HG03558 (cell line): Measurements from ENCODE around the gene ANKS6.

Experiments used
- ATAC-seq: cut with Tn5 transposase; IDR thresholded peaks from one replicate; pipeline ENCODE4 v1.9.1; 2021; ENCODE audit warnings: moderate number of reproducible peaks; ENCODE audit not compliant: unreplicated experiment; ENCODE audit errors: extremely low read depth

ANKS6 gene

DNA sequence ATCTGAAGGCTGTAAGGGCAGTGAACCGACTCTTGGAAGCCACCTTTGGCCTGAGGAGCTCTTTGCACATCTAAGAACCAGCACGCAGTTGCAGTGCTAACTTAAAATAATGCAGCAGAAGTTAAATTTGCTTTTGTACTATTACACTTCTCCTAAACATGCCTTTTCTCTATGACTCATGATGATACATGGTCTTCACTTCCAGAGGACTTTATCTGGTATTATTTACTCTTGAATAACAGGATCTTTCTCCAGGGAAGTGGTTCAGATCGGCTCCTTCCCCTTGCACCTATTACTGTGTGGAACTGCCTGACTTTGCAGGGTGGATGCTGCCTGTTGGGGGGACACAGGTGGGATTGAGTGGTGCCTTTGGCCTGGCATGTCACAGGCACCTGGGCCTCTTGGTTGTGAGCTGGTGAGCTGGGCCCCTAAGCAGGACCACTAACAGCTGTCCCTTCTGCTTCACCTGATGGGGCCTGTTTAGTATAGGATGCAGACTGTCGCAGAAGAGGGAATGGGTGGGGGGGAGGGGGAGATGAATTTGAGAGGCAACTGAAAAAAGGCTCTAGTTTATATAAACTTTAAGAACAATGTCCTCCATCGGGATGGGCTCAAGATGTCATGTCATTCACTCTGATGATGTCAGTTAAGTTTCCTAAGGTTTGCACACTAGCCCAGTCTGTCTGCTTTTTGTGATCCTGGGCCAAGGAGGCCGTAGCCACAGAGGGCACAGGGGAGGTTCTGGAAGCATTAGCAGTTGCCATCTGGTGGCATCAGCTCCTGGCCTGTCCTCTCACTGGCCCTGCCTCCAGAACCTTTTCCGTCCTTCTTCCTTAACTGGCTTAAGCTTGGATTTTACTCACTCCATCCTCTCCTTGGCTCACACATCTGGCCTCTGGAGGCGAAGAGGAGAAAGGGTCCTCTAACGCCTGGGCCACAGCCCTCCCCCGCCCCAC is 53.8 kb downstream of the ANKS6 start:
- no peak for ATAC-seq

DNA sequence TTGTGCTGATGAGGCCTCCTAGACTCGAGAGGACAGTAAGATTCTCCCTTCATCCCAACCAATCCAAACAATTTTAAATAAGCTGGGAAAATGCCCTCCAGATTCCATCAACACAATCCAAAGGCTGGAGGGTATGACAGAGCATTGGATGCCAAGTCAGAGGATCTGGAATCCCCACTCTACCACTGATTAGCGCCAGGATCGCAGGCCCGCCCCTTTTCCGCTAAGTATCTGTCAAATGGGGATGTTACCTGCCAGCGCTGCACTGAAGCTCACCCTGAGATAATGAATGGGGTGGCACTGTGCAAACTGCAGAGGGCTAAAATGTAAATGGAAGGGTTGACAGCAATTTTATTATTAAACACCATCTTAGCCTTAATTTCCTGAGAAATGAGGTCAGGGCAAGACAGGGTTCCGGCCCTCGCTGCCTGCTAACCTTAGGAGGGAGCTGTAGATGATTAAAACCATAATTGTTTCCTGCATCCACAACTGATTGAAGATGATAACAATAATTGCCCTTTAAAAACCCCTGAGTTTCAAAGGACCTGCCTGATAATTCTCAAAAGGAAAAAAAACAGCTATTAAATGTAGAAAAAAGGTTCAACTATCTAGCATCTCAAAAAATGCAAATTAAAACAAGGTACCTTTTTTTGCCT is 56.0 kb downstream of the ANKS6 start:
- no peak for ATAC-seq

DNA sequence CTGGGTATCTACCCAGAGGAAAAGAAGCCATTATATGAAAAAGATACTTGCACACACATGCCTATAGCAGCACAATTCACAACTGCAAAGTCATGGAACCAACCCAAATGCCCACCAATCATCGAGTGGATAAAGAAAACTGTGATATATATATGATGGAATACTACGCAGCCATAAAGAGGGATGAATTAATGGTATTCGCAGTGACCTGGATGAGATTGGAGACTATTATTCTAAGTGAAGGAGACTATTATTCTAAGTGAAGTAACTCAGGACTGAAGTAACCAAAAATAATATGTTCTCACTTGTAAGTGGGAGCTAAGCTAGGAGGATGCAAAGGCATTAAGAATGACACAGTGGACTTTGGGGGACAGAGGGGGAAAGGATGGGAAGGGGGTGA is 57.6 kb downstream of the ANKS6 start:
- no peak for ATAC-seq

DNA sequence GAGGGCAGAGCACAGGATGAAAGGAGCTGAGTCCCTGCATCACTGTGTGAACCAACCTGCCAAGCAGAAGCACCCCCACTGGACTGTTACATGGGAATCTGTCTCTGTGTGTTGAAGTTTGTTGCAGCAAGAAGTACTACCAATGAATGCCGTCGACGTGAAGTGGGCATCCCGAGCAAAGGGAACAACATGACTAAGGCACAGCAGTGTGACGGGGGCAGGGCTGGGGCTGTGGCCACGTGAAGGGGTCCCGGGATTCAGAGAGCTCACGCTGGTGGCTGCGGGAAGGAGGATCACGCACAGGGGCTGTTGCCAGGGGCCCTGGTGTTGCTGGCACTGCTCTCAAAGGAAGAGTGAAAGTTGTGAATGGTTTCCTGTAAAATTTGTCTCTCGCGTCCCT is 60.1 kb downstream of the ANKS6 start:
- ATAC-seq = no peak

DNA sequence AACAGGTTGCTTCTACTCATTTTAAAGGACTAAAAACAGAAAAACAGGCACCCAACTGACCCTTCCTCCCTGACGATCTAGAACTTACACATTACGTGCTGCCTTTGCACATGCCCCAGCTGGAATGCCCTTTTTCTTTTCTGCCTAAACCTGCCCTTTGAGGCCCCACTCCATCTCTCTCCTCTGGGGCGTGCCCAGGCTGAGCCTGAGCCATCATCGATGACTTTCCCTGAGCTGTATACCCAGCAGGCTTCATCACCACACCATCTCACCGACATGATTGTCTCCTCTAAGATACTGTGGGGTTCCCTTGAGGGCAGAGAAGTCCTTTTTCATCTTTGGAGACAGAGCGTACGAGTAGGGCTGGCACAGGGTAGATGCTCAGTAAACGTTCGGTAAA is 63.6 kb downstream of the ANKS6 start:
- no peak for ATAC-seq

DNA sequence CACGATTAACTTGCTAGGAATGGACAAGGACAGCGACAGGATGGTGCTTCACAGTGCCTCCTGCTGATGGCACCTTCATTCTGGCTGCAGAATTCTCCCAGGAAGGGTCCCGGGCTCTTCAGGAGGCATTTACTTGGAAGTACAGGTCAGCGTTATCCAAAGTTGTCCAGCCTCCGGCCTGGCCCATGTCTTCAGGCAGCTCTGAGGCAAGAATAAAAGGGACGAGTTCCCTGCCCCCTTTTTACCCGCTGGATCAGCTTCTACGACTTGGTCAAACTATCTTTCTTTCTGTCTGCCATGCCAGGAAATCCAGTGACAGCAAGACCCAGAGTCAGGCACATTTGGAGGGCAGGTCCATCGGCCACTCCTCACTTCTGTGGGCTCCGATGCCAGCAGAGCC is 64.3 kb downstream of the ANKS6 start:
- ATAC-seq = no peak

DNA sequence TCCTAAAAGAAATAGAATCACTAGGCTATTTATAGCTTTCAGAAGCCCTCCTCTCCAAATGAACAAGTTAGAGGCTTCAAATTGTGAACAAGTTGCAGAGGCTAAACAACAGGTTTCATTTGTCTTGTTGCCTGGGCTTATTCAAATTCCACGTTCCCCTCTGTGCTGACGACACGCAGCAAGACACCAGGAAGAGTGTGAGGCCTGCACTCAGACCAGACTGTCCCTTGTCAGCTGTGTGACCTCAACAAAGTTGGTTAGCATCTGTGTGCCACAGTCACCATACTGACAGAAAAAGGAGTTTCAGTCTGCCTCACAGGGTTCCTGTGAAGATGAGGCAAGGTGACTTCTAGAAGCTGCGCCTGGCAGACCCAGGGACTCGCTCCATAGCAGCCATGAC is 65.5 kb downstream of the ANKS6 start:
- no peak for ATAC-seq

DNA sequence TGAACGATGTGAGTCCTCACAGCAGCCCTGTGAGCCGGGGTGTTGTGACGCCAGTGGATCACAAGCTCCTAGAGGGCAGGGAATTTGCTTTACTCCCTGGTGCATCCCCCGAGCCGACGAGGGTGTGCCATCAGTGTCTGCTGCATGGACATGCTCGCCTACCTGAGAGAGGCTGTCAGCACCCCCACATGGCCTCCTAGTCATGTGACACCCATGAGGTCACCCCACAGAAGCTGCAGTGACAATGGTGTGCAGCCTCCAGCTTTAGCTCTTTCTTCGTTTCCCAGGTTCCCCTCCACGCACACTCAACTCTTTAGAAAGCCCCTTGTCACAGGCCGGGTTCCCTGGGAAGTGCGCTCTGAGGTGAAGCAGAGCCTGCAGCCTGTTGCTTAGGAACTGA is 67.9 kb downstream of the ANKS6 start:
- no peak for ATAC-seq

DNA sequence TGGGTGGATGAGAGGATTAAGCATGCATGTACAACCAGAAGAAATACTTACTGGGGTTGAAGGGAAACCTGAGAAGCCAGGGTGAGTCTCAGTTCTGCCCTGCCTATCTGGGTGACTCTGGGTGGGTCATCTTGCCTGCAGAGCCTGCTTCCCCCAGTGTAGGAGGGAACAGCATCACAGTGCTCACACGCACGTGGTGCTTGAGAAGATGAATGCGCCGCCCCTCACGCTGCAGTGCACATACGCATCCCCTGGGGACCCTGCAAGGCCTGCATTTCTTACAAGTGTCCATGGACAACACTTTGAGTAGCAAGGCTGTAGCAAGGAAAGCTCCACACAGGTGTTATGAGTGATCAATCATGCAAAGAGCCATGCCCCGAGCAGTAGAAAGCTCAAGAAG is 68.9 kb downstream of the ANKS6 start:
- ATAC-seq = no peak

DNA sequence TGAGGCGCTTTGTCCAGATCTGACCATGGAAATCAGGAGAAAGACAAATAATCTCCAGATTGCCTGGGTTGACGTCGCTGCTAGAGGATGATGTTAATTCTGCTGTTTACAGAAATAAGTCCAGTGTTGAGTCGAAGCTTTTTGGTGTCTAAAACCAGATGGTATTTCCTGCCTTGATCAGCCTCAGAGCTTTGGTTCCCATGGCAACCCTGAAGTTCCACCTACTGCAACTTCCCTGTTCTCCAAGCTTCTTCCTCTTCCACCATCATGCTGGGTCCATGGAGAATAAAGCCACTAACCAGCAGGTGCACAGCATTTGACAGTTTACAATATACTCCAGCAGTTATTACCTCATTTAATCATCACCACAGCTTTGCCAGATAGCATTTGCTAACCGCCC is 69.6 kb downstream of the ANKS6 start:
- ATAC-seq = no peak

DNA sequence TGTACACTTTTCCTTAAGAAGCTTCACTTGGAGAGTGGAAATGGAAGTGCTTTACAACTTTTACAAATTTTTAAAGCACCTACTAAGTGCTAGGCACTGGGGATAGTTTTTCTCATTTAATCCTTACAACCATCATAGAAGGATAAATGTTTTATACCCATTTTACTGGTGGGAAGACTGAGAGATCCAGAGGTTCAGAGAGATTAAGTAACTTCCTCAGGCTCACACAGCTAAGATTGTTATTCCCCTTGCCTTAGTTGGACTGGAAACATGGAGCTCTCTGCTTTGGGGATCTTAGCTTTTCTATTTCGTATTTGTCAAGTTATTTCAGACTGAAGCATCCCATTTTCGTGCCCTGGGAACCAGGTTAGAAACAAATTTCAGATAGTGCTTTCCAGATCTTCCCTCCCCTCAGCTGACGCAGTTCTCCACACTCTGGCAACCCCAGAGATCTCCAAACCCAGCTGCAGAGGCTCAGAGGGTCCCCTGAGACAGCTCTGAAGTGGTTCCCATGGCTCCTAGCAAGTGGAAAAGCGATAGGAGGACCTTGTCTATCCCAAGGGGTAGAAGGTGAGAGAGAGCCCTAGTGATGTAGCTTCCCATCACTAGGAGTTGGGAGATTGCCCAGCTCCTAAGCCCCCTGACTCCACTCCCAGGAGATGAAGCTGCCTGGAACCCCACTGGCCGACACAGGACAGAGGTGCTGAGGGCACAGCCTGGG is 71.4 kb downstream of the ANKS6 start:
- ATAC-seq = no peak

DNA sequence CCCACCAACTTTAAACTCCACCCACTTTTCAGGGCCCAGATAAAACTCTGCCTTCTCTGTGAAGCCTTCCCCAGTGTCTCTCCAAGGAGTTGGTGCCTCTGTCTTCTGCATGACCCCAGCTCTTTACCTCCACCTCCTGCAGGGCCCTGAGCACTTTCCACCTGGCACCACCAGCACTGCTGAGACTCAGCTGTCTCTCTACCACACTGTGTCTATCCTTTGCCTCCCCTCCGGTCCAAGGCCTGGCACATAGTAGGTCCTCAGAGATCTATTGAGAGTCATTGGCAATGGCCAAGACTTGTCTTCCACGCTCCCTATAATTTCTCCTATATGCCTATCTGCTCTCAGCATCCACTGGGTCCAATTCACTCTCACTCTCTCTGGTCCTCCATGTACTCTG is 74.7 kb downstream of the ANKS6 start:
- no peak for ATAC-seq

DNA sequence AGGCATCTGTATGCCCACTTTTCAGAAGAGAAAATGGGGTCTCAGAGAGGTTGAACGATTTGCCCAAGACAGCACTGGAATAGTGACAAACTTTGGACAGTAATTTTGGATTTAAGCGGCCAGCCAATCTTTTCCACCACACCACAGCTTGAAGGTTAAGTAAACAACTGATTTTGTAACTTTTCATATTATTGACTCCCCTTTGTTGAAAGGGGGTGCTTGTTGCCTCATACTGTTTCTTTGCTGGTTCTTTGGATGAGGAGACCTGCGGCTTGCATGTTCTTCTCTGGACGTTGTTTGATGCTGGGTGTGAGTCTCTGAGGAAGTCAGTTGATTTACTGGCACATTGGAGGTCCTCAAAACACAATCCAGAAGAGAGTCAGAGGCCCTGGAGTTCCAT is 76.0 kb downstream of the ANKS6 start:
- ATAC-seq = no peak

DNA sequence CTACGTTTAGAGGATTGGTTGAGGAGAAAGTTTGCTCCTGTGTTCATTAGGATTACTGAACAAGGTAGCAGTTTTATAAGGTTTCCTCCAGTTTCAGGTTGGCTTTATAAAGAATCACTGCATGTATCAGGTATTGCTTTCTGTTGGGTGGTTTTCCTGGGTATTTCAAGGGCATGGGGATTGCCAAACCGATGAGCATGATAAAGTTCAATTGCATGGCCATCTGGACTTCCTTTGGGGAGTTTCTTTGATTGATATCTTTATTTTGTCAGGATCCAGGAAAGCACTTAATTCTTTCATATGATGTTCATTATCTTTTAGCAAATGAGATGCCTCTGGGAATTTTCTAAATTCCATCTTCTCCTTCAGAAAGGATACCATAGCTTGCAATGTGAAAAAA is 77.3 kb downstream of the ANKS6 start:
- ATAC-seq = no peak

DNA sequence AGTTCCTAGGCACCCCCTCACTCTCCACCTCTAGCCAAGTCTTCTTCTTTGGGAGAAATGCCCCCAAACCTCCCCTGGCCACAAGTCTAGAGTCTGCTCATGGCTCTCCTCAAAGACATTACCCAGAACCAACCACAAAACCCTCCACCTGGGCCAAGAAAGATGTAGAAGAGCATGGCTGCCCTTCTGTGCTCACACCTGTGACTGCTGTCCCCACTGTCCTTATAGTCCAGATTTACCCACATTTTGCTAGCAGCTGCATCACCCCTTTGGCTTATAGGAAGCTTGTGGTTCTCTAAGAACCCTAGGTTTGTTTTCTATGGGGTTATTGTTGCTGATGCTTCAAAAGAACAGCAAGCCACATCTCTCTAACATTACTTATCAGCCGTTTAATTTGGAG is 81.5 kb downstream of the ANKS6 start:
- ATAC-seq = no peak

DNA sequence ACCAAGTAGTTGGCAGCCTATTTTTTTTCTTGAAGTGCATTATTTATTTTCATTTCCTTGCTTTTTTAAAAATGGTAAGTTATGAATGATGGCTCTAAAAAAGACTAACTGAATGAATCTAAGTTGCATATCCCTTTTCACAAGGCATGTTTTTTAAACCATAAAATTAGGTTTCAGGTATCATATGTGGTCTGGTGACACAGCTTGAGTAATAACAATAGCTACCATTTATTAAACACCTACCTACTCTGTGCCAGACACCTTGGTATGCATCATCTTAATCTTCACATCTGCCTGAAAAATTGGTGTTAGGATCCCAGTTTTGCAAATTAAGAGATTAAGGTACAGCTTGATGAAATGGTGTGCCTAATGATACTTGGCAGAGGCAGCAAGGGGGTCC is 83.4 kb downstream of the ANKS6 start:
- no peak for ATAC-seq

DNA sequence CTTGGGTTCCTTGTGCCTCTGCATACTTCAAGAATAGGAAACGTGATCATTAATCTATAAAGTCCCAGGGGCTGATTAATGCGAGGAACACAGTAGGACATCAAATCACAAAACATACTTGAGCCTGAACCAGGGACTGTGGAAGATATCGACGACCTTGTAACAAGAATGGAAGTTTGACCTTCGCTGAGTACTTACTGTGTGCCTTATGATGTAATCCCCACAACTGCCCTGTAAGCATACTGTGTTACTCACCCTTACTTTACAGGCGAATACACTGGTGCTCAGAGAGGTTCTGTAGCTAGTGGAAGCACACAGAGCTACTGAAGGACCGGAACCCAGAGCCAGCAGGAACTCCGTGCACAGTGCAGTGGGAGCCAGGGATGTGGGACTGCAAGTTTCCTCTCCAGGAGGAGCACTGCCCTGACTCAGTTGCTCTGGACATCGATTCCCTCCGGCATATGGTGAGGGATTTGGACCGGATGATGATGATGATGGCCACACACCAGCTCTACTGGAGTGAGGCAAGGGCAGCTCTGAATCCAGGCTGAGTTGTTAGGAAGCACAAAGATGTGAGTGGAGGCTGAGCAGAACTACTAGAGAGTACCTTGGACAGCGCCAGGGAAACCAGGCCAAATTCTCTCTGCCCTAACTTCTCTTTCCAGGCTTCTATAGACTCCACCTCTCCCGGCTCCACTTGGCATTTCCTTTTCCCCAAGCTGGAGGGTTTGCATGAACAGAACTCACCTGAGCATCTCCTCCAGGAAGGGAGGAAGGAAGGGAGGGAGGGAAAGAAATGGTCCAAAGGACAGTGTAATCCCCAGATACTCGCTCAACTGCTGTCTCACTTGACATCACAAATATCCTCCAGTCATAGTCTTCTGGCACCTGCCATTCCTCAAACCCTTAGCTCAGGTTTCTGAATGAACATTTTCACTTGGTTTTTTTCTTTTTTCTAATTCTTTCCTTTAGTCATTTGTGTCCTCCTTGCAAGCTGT is 86.1 kb downstream of the ANKS6 start:
- no peak for ATAC-seq

DNA sequence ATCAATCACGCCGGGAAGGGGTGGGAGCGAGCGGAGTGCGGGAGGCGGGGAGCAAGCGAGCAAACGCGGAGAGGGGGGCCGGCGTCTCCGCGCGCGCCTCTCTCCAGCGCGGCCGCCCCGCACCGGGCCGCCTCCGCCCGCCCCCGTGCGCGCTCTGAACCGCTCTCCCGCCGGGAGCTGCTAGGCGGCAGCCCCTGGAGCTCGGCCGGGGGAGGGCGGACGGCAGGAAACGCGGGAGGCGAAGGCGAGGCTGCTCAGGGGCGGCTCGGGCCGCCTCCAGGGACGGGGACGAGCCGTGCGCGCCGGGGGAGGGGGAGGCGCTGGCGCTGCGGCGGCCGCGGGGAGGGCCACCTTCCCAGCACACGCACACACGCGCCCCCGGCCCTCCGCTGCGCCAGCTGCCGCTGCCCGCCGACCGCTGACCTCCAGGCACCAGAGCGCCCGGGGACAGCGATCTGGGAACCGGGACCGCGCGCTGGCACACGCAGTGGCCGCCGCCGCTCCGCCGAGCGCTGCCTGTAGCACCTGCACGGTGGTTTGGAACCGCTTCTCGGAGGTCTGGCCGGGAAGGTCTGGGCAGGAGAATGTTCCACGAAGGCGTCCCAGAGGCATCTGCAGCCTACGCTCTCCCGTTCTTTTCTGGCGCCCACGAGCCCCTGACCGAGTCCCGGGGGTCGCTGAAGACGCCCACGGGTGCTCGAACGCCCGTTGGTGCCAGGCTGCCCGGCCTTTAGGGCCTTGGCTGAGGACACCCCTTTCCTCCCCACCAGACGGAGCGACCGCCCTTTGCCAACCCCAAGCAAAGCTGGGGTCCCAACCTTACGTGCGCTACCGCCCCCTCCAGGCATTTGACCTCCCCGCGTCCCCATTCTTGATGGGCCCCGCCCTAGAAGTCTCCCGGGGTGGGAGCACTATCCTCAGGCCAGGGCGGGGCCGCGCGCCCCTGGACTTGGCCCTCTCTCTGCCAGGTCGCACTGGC is 87.1 kb downstream of the ANKS6 start, which contains the start of gene GABBR2:
Gene GABBR2 (minus strand): TSS at position 3 of the 979 bp plus-strand sequence. CDS start 198 bp downstream, outside the sequence.
- ATAC-seq = no peak
